GM12872 (cell line): ENCODE measurements around the gene MLLT10.

Experiments
- CTCF ChIP-seq: IDR thresholded peaks from 3 replicates; pipeline ENCODE4 v1.5.1; 2011; ENCODE audit warnings: low read depth, mild to moderate bottlenecking, low read length, moderate library complexity; ENCODE audit not compliant: insufficient read depth

MLLT10 gene

GRCh38 chr10:21503542-21503941, 30.5 kb upstream of the MLLT10 start:
- no peak for TF ChIP-seq CTCF

GRCh38 chr10:21505711-21506278, 28.2 kb upstream of the MLLT10 start:
- no peak for TF ChIP-seq CTCF

GRCh38 chr10:21506351-21506750, 27.7 kb upstream of the MLLT10 start:
- no peak for TF ChIP-seq CTCF

- no peak for TF ChIP-seq CTCF
These were observed 26.9 kb upstream of the MLLT10 start for GRCh38 chr10:21507150-21507549.

- no peak for TF ChIP-seq CTCF
These were observed 25.2 kb upstream of the MLLT10 start for GRCh38 chr10:21508706-21509331.

- TF ChIP-seq CTCF, result no peak
These were observed 24.4 kb upstream of the MLLT10 start for GRCh38 chr10:21509341-21510240.
